Stromal cell of bone marrow (primary cell): ENCODE results near the gene SECISBP2L.
"Not testable (repeated sequence)": the region's sequence is repeated elsewhere in the genome, so short reads cannot be mapped to it uniquely, and the experiment has no call there.

Experiments used
- DNase-seq: peaks from one replicate; pipeline ENCODE4 v3.0.0-alpha.2; 2012; ENCODE audit warnings: low read depth

Gene SECISBP2L

GRCh38 chr15:49046220-49047102 is at the start of gene SECISBP2L:
TSS of gene SECISBP2L (minus strand) at chr15:49046446. CDS start at chr15:49046299, 147 bp downstream.
- peak; percentile 92 for DNase-seq

DNA sequence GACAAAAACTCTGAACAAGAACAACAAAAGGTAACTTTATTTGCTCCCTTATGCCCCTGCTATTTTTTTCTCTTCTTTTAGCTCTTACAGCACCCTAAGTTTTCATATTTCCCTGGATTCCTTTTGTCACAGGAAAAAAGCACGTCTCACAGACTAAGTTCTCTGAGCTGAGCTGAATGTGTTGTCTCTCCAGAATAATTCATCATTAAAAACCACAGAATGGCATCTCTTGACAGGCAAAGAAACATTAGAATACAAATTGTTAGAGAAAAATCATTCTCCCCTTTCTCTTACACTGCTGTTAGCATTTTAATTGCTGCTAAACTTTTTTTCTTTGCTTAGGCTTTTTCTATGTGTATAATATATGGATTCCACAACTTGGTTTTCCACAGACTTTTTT is 48.7 kb upstream of the SECISBP2L start:
- DNase-seq = no peak

- no peak for DNase-seq
Measured at GRCh38 chr15:49093252-49094105, 47.2 kb upstream of the SECISBP2L start.

GRCh38 chr15:49088996-49089395 is 42.8 kb upstream of the SECISBP2L start:
- no peak for DNase-seq

- DNase-seq = no peak
Measured at GRCh38 chr15:49085696-49086459, 39.6 kb upstream of the SECISBP2L start.

DNA sequence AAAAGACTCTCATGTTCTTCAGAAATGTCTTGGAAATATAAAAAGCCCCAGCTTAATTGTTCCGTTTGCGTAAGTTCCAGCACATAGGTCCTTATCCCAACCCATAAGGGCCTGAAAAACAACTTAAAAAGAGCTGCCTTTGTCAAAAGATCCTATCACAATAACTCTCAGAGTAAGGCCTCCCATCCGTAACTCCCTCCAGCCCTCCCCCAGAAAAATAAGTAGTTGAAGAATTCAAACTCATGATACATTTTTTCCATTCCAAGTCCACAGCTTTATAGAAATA is 38.0 kb upstream of the SECISBP2L start:
- no peak for DNase-seq

DNA sequence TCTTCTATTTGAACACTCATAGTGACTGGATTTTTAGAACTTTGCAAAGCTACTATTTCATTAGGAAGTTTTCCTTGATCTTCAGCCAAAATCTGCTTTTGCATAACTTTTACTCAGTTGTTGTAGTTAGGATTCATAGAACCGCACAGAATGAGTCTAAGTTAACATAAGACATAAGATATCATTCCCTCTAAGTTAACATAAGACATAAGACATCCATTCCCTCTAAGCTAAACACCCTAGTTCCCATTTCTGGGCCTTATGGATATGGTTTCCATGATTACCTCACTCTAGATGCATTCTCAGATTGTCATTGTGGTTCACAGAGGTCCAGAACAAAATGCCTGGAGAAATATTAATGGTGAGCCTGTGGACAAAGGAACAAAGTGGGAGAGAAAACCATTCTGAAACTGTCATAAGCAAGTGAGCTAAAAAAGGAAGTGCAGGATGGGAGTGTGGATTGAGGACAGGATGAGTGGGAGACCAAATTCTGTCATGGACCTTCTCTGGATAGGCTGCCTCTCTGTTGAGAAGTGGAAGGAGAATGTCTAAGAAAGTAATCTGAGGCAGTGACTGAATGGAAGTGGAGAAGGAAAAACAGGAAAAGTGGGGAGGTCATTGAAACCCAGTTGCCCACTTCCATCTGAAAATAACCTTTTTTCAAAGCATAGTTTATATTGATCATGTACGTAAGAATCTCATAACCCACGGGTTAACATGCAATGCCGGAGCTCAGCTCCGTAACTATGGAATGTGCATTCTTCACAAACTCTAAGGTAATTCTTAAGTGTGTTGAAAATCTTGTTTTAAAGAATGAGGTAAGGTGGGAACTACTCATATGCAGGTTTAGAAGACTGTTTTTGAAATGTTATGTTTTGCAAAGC is 37.4 kb upstream of the SECISBP2L start:
- peak; percentile 18 for DNase-seq

DNA sequence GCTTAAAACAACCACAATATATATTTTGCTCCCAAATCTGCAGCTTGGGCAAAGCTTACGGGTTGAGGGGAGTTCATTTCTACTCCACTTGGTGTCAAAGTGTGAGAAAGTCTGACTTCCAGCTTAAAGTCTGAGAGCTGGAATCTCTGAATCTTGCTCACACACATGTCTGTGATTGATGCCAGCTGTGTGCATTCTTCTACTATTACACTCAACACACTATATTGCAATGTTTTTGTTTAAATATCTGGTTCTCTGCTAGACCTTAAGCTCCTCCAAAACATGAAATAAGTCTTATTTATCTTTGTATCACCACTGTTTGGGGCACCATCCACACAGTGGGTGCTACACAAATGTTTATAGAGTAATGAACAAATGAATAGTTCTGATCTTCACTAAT is 36.7 kb upstream of the SECISBP2L start:
- peak; percentile 42 for DNase-seq

GRCh38 chr15:49079340-49080039 is 33.2 kb upstream of the SECISBP2L start:
- no peak for DNase-seq

DNA sequence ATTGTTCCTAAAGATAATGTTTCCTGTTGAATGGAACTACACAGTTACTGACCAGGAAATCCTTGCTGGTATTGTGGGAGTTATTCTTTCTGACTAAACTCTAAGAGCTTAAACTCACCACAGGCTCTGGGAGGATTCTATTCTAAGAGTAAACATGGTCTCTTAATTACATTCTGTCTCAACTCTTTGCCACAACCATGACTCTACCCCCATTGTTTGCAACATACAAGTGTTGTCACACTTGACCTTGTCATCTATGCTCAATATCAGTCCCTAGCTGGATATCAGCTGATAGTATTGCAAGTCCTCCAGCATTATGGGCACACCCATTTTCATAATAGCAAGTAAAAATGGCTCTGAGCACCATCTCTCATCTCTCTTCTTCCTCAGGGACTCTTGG is 29.6 kb upstream of the SECISBP2L start:
- DNase-seq = no peak

DNA sequence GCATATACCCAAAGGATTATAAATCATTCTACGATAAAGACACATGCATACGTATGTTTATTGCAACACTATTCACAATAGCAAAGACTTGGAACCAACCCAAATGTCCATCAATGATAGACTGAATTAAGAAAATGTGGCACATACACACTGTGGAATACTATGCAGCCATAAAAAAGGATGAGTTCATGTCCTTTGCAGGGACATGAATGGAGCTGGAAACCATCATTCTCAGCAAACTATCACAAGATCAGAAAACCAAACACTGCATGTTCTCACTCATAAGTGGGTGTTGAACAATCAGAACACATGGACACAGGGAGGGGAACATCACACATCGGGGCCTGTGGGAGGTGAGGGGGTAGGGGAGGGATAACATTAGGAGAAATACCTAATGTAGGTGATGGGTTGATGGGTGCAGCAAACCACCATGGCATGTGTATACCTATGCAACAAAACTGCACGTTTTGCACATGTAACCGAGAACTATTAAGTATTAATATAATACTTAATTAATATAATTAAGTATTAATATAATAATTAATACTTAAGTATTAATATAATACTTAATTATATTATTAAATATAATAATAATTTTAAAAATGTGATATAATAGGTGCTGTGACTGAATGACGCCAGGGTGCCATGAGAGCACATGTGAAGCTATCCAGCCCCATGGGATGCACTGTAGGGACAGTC is 28.5 kb upstream of the SECISBP2L start:
- DNase-seq = not testable (repeated sequence)

DNA sequence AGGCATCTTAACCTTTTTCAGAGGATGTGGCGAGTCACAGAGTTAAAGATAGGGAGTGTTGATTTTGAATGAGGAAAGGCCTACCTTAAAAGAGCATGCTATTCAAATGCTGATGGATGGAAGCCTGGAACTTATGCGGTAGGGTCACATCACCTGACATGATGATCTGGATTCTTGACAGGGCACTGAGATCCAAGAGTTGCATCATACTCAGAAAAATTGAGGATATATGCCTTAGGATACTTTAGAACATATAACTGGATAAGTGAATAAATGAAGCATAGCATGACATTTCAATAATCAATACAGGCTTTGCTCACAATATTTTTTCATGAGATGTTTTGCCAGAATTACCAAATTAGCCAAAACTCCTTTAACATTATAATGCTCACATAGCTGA is 20.1 kb upstream of the SECISBP2L start:
- DNase-seq = no peak

- no peak for DNase-seq
Measured at GRCh38 chr15:49064884-49065283, 18.6 kb upstream of the SECISBP2L start.

- DNase-seq = no peak
Measured at GRCh38 chr15:49064281-49064653, 18.0 kb upstream of the SECISBP2L start.

- no peak for DNase-seq
Measured at GRCh38 chr15:49063402-49064280, 17.4 kb upstream of the SECISBP2L start.

DNA sequence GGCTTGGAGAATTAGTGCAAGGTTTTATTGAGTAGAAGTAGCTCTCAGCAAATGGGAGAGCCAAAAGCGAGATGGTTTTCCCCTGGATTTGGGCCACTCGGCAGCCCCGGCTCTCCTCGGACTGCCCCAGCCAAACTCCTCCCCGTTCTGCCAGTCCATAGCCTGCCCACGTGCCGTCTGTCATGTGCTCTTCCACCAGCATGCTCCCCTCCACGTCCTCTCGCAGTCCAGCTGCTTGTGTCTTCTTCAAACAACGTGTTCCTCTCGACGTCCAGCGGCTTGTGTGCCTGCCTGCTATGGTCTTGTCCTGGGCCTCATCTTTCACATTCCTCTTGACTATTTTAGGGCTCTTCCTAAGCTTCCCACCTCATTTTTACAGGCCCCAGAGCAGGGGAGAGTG is 16.7 kb upstream of the SECISBP2L start:
- no peak for DNase-seq

- no peak for DNase-seq
Measured at GRCh38 chr15:49060710-49061495, 14.7 kb upstream of the SECISBP2L start.

DNA sequence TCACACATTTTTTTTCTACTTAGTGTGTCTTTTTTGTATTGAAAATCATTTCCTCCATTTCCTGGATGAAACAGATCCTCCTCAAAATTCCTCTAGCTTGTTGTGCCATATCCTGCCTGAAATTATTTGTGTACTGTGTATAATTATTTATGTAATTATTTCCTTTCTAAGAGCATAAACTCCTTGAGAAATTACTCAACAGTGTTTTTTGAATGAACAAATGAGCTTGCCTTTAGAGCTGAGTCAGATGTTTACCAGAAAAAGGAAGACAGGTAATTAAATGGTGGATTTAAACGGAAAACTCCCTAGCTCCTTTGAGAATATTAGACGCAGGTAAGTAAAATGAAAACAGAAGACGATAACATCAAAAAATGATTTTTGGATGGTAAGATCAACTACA is 13.2 kb upstream of the SECISBP2L start:
- DNase-seq = no peak
